ENCODE results near the gene KLF17.

DNA sequence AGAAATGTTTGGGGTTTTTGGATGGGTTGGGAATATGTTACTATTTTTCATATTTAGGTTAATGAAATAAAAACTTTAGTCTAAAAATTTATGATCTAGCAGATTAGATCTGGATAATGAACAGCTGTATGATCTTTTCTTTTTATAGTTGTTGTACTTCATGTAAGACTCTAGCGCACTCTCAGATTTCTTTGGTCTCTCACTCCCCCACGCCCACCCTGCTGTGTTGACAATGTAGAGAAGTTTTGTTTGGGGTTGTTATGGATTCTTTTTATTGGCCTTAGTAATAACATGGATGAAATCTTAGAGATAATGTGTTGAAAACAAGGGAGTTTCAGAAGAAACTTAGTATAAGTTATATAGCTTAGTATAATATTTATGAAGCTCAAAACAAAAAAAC is 17.3 kb downstream of the KLF17 start:
- no peak for TF ChIP-seq EZH2 (IDR thresholded peaks at IDR 0.05; ENCODE audit: low read length, unreplicated experiment)
- TF ChIP-seq, protein P1, sequence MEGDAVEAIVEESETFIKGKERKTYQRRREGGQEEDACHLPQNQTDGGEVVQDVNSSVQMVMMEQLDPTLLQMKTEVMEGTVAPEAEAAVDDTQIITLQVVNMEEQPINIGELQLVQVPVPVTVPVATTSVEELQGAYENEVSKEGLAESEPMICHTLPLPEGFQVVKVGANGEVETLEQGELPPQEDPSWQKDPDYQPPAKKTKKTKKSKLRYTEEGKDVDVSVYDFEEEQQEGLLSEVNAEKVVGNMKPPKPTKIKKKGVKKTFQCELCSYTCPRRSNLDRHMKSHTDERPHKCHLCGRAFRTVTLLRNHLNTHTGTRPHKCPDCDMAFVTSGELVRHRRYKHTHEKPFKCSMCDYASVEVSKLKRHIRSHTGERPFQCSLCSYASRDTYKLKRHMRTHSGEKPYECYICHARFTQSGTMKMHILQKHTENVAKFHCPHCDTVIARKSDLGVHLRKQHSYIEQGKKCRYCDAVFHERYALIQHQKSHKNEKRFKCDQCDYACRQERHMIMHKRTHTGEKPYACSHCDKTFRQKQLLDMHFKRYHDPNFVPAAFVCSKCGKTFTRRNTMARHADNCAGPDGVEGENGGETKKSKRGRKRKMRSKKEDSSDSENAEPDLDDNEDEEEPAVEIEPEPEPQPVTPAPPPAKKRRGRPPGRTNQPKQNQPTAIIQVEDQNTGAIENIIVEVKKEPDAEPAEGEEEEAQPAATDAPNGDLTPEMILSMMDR (conservative IDR thresholded peaks at IDR 0.05; ENCODE audit: low read depth, low read length): no peak
